Activated CD8-positive, alpha-beta memory T cell treated with anti-CD3 and anti-CD28 coated beads, Interleukin-2, amount 10 ng/mL, durations not matched to agents 7 days and 5 days (primary cell): ENCODE measurements around the gene DLGAP5. TPM values are rescaled to one million over a fixed set of nuclear protein-coding genes. Genes with fewer than 3 reads are reported as not detected.
A peak's percentile ranks its signal among the peaks of the same experiment; 100 is the strongest.

Source experiments
- ATAC-seq: fragments of 150-1000 bp; cut with Tn5 transposase; one replicate; pipeline ENCODE4 v1.10.0; 2021; ENCODE audit warnings: moderate library complexity
- CTCF ChIA-PET: fragments of 350-600 bp; sonication (Branson Sonifier 250); formaldehyde crosslinking; loops from one replicate; lab custom pipeline; 2021; ENCODE audit warnings: antibody characterized with exemption; lab: Charles Lee
- DNase-seq: peaks from one replicate; pipeline ENCODE4 v3.0.0-alpha.2; 2020
- H3K27ac Mint-ChIP-seq: one replicate; pipeline ENCODE4 v1.8.0; 2021; ENCODE audit warnings: mild to moderate bottlenecking, mixed read lengths
- H3K27me3 Mint-ChIP-seq: one replicate; pipeline ENCODE4 v1.8.0; 2021; ENCODE audit warnings: mixed read lengths
- H3K36me3 Mint-ChIP-seq: one replicate; pipeline ENCODE4 v1.8.0; 2021; ENCODE audit warnings: mild to moderate bottlenecking, mixed read lengths
- H3K4me1 Mint-ChIP-seq: one replicate; pipeline ENCODE4 v1.8.0; 2021; ENCODE audit warnings: mixed read lengths
- H3K4me3 Mint-ChIP-seq: one replicate; pipeline ENCODE4 v1.8.0; 2021; ENCODE audit warnings: mild to moderate bottlenecking, moderate library complexity, mixed read lengths
- H3K9me3 Mint-ChIP-seq: one replicate; pipeline ENCODE4 v1.8.0; 2022; ENCODE audit warnings: low read depth, mixed read lengths
- total RNA-seq, 2 experiments: library from RNA; stranded (reverse); gene quantifications; one replicate each; pipeline ENCODE4 v1.2.3, GENCODE V29; 2021

The DLGAP5 gene
- total RNA-seq, 2 experiments from 2014 or later = 98.8 to 116 TPM

DNA sequence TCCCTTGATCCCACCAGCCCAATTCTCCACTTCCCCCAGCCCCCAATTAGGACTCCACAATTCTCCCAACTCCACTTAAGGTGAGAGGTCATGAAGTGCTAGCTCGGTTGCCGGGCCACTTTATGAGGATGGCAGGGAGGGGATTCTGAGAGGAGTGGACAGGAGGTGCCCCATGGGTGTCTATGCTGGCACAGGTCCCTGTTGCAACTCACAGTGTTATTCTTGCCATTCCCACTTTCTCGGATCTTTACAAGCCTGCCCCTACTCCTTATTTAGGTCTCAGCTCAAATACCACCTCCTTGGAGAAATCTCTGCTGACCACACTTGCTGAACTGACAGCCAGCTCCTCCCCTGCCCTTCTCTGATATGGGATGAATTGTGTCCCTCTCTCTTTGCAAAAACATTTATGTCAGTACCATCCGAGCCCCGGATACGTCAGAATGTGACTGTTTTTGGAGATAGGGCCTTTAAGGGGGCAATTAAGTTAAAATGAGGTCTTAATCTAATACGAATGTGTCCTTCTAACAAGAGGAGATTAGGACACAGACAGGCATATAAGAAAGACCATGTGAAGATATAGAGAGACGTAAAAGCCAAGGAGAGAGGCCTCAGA lies 66.5 kb downstream of the DLGAP5 start:
- DNase-seq (no peak), ATAC-seq (no peak)
- H3K4me3 Mint-ChIP-seq = no peak overlapping the region
- peaks cover 37% of the 10 kb centered on the region for H3K4me1 Mint-ChIP-seq
- peaks cover under 1% of the 10 kb centered on the region for H3K36me3 Mint-ChIP-seq
- no peaks in the 10 kb centered on the region for H3K9me3 Mint-ChIP-seq
- peaks cover 6% of the 10 kb centered on the region for H3K27me3 Mint-ChIP-seq
- H3K27ac Mint-ChIP-seq = peak overlapping the region; percentile 55
- CTCF ChIA-PET = interaction anchor here (1.6 to 4.6 kb wide), 3 partner anchors 22 to 36 kb away, joined by 3 to 33 read pairs (median 6); no protein-coding TSS in a partner anchor

DNA sequence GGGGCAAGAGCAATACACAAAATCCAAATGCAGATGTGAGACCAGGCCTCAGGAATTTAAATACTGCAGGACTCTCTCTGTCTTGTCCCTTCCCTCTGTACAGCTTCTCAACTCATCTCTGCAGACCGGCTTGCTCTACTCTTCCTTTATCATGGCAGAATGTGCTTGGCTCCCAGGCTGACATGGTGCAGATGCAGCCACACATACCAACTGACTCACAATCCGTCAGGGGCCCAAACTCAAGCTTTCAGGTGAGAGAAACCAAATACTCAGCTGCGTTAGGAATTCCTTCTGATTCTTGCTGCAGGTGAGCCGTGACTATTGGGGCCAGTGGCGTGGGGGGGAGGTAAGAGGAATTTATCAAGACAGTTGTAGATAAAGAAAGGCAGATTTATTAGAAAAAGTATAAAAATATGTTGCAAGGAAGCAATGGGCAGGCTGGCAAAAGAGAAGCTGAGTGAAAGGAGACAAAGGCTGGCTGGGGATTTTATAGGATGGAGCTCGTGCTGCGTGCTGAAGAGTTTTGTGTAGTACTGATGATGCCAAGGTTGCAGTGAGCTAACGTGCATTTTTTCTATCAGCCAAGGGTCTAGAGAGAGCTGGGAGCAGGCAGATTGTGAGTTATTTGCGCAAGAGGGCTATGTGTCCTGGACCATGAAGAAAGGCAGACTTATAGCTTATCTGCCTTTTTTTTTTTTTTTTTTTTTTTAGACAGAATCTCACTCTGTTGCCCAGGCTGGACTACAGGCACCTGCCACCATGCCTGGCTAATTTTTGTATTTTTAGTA lies 67.3 kb downstream of the DLGAP5 start:
- DNase-seq = no peak
- Mint-ChIP-seq H3K27me3 (peaks cover 9% of the 10 kb centered on the region), H3K4me1 (peaks cover 35% of the 10 kb centered on the region), H3K4me3 (no peak overlapping the region), H3K36me3 (no peaks in the 10 kb centered on the region), H3K27ac (no peak overlapping the region), H3K9me3 (no peaks in the 10 kb centered on the region)
- CTCF ChIA-PET = interaction anchor here (0.6 to 4.6 kb wide), 7 partner anchors 13 to 37 kb away, joined by 3 to 33 read pairs (median 4); no protein-coding TSS in a partner anchor
- ATAC-seq = no peak

DNA sequence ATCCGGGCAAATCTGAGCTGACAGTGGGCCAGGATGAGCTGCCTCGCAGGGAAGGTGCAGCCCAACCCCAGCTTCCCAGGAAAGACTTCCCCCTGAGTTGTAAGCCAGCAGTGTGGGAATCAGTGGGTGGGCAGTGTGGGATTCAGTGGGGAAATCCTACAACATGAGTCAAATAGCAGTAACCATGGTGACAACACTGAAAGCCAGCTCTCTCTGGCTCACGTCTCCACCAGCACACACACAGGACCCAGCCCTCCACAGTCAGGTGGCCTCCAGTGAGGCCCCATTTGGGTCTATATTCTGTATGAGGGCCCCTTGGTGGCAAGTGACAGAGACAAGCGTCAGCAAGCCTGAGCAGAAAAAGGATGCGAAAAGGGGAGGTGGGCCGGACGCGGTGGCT lies 68.3 kb downstream of the DLGAP5 start:
- Mint-ChIP-seq H3K36me3 (no peaks in the 10 kb centered on the region), H3K9me3 (no peaks in the 10 kb centered on the region), H3K4me3 (no peak overlapping the region), H3K4me1 (peaks cover 32% of the 10 kb centered on the region), H3K27ac (no peak overlapping the region), H3K27me3 (peaks cover 9% of the 10 kb centered on the region)
- ATAC-seq (no peak), DNase-seq (no peak)
- CTCF ChIA-PET = interaction anchor here (1.0 to 1.2 kb wide), 3 partner anchors 12 to 23 kb away, joined by 3 to 4 read pairs (median 3); no protein-coding TSS in a partner anchor

DNA sequence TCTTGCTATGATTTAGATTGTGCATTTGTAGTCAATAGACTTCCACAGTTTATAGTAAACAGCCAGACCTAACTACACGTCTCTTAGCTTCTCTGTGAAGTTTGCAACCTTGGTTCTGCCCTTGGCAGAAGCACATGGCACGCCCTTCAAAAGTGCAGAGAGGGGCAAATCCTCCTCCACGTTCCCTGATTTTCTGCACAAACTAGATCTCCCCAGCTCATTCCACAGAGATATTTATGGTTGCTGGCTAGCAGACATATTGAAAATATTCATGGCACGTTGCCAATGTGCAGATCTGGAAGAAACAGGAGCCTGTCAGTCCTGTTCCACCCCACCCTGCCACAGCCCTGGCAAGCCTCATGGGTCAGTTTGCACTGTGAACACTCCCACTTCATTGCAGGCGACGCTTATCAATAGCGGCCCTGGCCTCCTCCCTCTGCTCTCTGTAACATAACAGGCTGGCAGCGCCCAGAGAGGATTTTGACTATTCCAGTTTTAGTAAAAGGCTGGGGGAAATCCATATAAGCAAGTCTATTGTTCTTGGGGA lies 68.9 kb downstream of the DLGAP5 start:
- H3K27me3 Mint-ChIP-seq = peaks cover 9% of the 10 kb centered on the region
- H3K27ac Mint-ChIP-seq = no peak overlapping the region
- ATAC-seq = no peak
- H3K9me3 Mint-ChIP-seq = no peaks in the 10 kb centered on the region
- no peaks in the 10 kb centered on the region for H3K36me3 Mint-ChIP-seq
- DNase-seq = no peak
- H3K4me1 Mint-ChIP-seq = peaks cover 32% of the 10 kb centered on the region
- CTCF ChIA-PET = interaction anchor here (0.9 to 1.2 kb wide), 2 partner anchors 15 to 23 kb away, joined by 3 read pairs; no protein-coding TSS in a partner anchor
- no peak overlapping the region for H3K4me3 Mint-ChIP-seq

DNA sequence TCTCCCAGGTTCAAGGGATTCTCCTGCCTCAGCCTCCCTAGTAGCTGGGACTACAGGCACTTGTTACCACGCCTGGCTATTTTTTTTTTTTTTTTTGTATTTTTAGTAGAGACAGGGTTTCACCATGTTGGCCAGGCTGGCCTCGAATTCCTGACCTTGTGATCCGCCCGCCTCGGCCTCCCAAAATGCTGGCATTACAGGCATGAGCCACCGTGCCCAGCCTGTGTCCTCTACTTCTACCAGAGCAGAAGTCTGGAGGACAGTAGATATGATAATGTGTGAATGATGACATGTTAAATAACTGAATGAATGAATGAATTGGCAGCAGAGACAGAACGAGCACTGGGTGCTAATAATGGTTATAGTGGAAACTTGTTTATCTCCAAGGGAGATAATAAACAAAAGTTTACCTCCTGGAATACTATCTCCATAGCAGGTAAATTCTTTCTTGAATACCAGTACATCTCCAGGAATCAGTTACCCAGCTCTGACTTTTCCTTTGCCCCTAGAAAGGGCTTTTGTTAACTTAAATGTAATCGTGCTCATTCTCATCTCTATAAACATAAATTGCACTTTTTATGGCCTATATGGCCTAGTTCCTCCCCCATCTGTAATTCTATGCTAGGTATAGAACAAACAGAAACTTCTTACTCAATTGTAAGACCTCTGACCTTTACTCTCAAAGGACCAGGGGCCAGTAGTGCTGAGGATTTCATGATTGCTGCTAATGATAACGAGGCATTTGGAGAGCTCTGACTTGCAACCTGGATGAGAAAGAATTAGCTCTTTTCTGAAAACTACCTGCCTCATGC lies 69.6 kb downstream of the DLGAP5 start:
- Mint-ChIP-seq H3K27me3 (peaks cover 5% of the 10 kb centered on the region), H3K27ac (no peak overlapping the region), H3K4me3 (no peak overlapping the region), H3K9me3 (no peaks in the 10 kb centered on the region), H3K4me1 (peaks cover 30% of the 10 kb centered on the region), H3K36me3 (no peaks in the 10 kb centered on the region)
- DNase-seq (no peak), ATAC-seq (no peak)
- CTCF ChIA-PET = interaction anchor here (0.9 to 1.2 kb wide), 2 partner anchors 14 to 22 kb away, joined by 3 read pairs; no protein-coding TSS in a partner anchor

DNA sequence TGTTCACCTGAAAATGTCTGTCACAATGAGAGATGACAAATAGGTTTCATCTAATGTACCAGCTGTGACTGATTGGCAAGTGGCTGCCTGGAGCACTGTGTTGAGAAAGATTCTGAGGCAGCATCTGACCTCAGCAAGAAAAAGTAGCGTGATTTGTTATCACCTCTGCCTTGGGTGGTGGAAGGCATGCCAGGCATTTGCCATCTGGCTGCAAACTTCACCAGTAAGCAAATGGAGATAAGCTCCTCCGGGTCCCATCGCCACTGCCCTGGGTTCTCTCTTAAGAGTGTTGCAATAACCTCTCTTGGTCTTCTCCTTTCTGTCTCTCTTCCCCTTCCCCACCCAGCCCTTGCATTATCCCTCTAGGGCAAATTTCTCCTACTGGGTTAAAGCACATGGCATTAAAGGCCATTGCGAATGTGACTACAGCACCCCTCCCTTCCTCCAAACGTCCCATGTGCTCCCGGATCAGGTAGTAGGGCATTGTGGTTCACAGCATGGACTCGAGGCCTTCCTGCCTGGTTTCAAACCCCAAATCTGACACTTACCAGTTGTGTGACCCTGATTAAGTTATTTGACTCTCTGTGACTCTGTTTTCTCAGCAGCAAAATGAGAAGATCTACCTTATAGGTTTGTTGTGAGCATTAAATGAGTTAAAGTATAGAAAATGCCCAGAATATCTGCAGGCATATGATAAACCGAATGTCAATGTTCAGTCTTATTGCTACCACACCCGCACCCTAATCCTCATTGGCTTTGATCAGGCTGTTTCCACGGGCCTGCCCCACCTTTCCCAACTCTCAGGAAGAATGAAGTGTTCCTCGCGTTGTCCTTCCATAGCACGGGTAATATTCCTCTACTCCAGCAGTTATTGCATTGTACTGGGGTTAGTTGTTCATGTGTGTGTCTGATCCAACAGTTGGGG lies 70.6 kb downstream of the DLGAP5 start:
- no peak overlapping the region for H3K27ac Mint-ChIP-seq
- ATAC-seq = no peak
- H3K4me1 Mint-ChIP-seq = peaks cover 21% of the 10 kb centered on the region
- H3K4me3 Mint-ChIP-seq = no peak overlapping the region
- CTCF ChIA-PET = no interaction called here
- H3K27me3 Mint-ChIP-seq = peaks cover 4% of the 10 kb centered on the region
- DNase-seq = no peak
- H3K36me3 Mint-ChIP-seq = no peaks in the 10 kb centered on the region
- H3K9me3 Mint-ChIP-seq = no peaks in the 10 kb centered on the region

DNA sequence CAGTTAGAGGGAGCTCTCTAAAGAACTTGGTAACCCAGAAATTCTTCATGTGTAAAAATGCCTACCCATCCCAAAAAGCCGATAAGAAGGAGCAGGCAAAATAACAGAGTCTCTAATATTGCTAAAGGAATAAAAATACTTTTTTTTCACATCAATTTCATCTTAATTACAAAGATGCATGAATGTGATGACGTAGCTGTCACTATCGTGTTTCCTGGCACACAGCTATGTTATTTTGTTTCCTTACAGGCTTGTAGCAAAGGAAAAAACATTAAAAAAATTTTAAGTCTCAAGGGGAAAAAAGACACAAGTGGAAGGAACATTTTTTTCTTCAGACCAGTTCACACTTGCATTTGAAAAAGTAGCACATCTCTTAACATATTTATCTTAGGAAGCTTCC lies 72.6 kb downstream of the DLGAP5 start:
- no peak overlapping the region for H3K4me3 Mint-ChIP-seq
- DNase-seq (no peak), ATAC-seq (no peak)
- H3K27me3 Mint-ChIP-seq = peaks cover 4% of the 10 kb centered on the region
- H3K36me3 Mint-ChIP-seq = no peaks in the 10 kb centered on the region
- no peak overlapping the region for H3K27ac Mint-ChIP-seq
- peaks cover 4% of the 10 kb centered on the region for H3K4me1 Mint-ChIP-seq
- CTCF ChIA-PET = interaction anchor here (1.0 to 1.4 kb wide), 7 partner anchors 10 to 21 kb away, joined by 3 to 9 read pairs (median 3); partner anchors contain the start of gene LGALS3
- no peaks in the 10 kb centered on the region for H3K9me3 Mint-ChIP-seq

DNA sequence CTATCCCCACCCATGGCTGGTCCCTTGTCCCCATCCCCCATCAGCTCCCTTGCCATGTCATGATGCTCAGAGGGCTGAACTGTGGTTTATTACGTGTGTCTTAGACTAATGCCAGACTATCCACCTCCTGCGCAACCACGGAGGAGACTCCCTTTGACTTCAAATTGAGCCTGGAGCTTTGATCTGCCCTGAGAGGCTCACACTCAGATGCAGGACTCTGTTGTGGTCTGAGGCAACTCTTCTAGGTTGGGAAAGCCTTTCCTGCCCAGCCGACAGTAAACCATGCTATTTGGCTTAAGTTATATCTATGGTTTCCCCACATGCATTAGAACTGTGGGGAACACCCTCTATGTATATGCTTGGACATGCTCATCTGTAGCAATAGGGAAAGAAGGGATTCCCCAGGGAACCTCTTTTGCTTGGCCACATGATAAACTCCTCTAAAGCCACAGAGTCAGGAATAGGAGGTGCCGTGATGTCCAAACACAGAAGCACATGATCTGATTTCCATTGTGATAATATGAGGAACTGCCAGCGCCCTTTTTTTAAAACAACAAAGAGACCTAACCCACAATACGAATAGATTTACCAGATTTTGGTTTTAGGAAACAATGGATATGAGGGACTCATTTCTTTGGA lies 73.5 kb downstream of the DLGAP5 start:
- Mint-ChIP-seq H3K27ac (no peak overlapping the region), H3K4me1 (peaks cover 4% of the 10 kb centered on the region), H3K4me3 (no peak overlapping the region), H3K9me3 (no peaks in the 10 kb centered on the region), H3K36me3 (no peaks in the 10 kb centered on the region), H3K27me3 (peaks cover 4% of the 10 kb centered on the region)
- CTCF ChIA-PET = interaction anchor here (1.0 to 1.4 kb wide), 7 partner anchors 10 to 25 kb away, joined by 3 to 9 read pairs (median 3); partner anchors contain the start of gene LGALS3
- no peak for ATAC-seq
- DNase-seq = no peak

DNA sequence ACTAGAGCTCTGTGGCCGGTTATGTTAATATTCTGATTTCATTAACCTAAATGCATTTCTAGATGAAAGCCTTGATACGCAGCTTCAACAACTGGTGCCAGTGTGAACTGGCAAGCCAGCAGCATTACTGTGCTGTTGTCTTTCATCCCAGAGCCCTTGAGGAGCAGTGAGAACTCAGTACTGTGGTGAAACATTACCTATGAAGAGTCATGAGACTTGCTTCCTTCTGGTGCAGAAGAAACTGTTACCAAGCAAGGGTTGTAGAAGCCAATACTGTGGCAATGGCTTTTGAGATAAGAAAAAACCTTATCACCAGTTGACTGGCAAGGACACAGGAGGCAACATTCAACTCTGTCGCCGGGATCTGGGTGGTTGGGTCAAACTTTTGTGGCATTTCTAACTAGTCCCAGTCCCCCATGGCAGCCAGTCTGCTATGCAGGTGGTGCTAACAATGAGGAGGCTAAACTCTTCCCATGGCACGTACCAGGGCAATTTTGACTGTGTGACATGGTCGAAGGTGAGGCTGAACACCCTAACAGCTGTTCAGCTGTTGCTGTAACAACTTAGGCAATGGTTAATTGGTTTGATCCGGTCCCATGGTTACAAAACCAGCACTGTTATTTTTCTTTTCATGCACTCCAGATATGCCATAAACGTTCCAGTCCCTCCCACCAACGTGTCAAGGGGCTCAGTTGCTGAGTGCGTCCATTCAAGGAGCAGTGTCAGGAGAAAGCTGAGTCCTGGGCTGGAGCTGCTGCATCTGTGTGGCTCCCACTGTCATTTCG lies 74.9 kb downstream of the DLGAP5 start:
- DNase-seq = no peak
- no peaks in the 10 kb centered on the region for H3K36me3 Mint-ChIP-seq
- CTCF ChIA-PET = interaction anchor here (1.1 to 1.3 kb wide), 2 partner anchors 13 to 23 kb away, joined by 3 read pairs; no protein-coding TSS in a partner anchor
- no peak for ATAC-seq
- no peak overlapping the region for H3K4me3 Mint-ChIP-seq
- peaks cover 4% of the 10 kb centered on the region for H3K27me3 Mint-ChIP-seq
- H3K4me1 Mint-ChIP-seq = peaks cover 4% of the 10 kb centered on the region
- no peaks in the 10 kb centered on the region for H3K9me3 Mint-ChIP-seq
- H3K27ac Mint-ChIP-seq = no peak overlapping the region

DNA sequence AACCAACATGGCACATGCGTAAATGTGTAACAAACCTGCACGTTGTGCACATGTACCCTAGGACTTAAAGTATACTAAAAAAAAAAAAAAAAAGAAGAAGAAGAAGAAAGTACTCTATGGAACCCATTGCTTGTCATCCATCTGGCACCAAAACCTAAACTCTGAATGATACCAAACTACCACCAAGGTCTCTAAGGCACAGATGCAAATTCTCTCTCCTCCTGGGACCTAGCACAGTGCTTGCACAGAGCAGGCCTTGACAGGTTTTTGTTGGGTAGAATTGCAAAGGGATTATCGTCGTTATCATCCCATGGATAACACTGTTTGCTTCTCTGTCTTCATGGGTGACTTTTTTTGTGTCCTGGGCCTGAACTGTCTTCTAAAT lies 75.5 kb downstream of the DLGAP5 start:
- Mint-ChIP-seq H3K9me3 (no peaks in the 10 kb centered on the region), H3K27ac (no peak overlapping the region), H3K36me3 (no peaks in the 10 kb centered on the region), H3K4me1 (peaks cover 4% of the 10 kb centered on the region), H3K4me3 (no peak overlapping the region), H3K27me3 (peaks cover 4% of the 10 kb centered on the region)
- ATAC-seq (no peak), DNase-seq (no peak)
- CTCF ChIA-PET = no interaction called here

DNA sequence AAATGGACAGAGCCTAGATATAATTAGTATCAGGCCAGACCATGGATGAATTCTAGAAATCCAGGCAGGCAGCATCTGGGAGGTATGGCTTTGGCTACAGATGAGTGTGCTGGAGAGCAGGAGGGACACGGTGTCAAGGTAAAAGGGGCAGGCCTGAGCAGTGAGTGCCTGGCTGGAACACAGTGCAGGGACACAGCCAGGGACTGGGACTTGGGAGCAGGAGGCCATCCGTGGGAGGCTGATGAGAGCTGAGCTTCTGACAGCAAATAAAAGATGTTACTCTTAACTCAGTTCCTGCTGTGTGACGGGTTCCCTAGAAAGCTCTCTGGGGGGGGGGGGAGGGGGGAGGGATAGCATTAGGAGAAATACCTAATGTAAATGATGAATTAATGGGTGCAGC lies 75.9 kb downstream of the DLGAP5 start:
- CTCF ChIA-PET = interaction anchor here (1.3 kb wide), 1 partner anchor 12 kb away, joined by 7 read pairs; no protein-coding TSS in a partner anchor
- Mint-ChIP-seq H3K9me3 (no peaks in the 10 kb centered on the region), H3K36me3 (no peaks in the 10 kb centered on the region), H3K4me1 (peaks cover 4% of the 10 kb centered on the region), H3K27me3 (peaks cover 4% of the 10 kb centered on the region), H3K27ac (no peak overlapping the region), H3K4me3 (no peak overlapping the region)
- ATAC-seq (no peak), DNase-seq (no peak)
